Jurkat, Clone E6-1 (cell line): ENCODE data around the gene BLM.

Source experiments
- DNase-seq: peaks from one replicate; pipeline ENCODE4 v3.0.0-alpha.2; 2011; ENCODE audit warnings: low read depth, low spot score
- H3K4me3 ChIP-seq: 2 replicates; pipeline ENCODE4 v1.5.1; 2011; ENCODE audit warnings: mild to moderate bottlenecking, low read length, control low read depth, moderate library complexity

Gene BLM

DNA sequence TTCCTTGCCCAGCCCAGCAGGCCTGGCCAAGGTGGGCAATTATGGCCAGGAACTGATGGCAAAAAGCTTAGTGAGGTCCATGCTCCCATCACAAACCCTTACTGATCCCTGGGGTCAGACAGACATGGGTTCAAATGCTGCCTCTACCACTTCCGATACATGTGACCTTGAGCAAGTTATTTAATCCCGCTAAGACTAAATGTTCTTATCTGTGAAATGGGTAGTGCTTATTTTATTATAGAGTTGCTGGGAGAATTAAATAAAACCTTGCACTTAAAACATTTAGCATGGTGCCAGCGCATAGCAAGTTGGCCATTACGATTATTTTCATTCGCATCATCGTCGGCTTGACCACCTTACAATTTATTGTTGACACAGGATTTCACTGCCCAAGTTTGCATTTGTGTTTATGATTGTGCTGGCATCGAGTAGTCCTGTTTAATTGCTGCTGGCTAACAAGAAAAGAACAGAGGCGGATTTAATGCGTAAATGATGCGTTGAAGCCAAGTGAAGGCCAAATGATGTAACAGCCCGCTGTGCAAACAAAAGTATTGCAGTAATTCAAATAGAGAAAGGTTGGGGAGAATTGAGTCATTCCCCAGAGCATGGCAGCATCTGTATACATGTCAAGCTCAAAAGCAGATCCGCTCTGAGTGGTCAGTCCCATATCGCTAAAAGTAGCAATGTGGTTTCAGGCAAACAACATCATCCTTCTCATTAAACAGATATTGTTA lies 144.0 kb downstream of the BLM start:
- no peak for DNase-seq
- no peak overlapping the region for H3K4me3 ChIP-seq

DNA sequence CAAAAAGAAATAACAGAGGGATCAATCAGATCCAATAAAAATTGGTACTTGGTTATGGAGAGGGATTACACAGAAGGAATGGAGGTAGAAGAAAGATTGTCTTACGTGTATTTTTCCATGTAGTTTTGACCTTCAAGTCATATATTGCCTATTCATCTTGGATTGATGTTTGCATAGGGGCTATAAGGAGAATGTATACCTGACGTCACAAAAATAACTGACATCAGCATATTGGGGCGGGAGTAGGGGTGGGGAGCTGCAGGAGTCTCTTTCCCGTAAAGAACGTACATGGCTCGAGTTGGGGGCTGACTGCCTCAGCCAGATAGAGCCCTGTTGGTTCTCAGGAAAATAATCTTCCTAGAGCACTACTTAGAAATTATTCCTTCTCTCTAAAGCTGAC lies 145.3 kb downstream of the BLM start:
- no peak for DNase-seq
- no peak overlapping the region for H3K4me3 ChIP-seq

DNA sequence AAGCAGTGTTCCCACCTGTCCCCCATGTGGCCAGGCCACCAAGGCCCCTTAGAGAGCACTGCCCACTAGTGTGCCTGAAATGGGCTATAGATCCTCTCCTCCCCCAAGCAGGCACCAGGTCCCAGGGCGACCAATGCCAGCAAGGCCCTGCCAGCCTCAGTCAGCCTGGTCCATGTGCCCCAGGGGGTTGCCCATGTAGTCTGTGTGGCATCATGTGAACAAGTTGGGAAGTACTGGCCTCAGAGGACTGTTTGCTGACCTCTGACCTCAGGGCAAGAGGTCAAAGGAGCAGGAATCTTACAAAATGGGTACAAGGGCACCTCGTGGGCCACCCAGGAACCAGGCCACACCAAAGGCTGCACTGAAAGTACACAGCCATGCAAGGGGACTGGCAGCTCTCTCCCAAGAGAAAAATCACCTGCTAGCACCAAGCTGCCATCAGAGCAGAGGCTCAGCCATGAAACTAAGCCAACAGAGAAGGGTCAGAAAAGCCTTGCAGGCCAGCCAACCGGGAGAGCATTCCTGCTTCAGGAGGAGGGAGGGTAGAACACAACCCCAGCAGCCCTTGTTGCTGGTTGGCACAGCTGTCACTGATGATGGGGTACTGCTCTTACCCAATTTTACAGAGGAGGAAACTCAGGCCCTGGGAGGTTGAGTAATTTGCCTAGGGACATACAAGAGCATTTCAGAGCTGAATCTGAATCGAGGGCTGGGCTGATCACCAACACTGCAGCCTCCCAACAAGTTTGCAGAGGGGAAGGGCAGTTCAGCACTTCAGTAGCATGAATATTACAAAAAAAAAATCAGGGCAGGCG lies 146.0 kb downstream of the BLM start:
- no peak overlapping the region for H3K4me3 ChIP-seq
- DNase-seq: no peak

DNA sequence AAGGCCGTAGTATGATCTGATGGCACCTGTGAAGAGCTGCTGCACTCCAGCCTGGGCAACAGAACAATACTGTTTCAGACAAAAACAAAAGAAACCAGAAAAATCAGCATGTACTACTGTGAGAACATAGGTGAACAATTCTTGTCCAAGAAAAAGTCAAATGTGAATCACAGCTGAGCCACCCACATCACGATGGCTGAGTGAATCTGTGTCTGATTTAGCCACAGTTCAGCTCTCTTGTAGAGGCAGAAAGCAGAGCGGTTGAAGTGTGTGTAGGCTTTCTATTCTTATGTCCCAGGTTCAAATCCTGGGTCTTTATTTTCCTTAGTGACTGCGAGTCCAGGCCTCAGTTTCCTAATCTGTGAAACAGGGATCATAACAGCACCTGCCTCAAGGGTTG lies 146.8 kb downstream of the BLM start:
- no peak for DNase-seq
- no peak overlapping the region for H3K4me3 ChIP-seq

DNA sequence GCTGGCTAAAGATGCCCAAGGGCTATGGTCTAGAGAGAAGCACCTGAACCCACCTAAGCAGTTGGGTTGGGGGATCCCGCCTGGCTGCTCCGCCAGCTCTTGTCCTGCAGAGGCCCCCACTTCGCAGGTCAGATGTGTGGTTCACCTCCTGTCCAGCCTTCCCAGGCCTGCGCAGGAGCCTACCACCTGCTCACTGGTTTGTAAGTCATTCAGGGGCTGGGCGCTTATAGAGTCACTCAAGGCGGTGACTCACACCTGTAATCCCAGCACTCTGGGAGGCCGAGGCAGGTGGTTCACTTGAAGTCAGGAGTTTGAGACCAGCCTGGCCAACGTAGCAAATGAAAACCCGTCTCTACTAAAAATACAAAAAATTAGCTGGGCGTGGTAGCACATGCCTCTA lies 147.4 kb downstream of the BLM start:
- H3K4me3 ChIP-seq: no peak overlapping the region
- no peak for DNase-seq

DNA sequence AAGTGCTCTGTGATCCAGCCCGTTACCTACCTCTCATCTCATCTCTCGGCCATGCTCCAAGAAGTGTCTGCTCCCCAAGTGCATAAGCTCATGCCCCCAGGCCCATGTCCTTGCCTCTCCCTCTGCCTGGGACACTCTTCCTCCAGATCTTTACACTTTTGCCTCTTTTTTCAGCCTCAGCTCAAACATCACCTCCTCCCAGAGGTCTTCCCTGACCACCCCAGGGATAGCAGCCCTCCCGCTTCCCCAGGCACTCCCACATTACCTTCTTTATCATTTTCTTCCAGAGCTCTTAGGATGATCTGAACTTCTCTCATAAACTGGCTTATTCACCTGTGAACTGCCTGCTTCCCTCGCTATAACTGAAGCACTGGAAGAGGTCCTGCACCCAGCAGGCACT lies 148.6 kb downstream of the BLM start:
- DNase-seq: no peak
- no peak overlapping the region for H3K4me3 ChIP-seq
